NK-92 treated with Interleukin-12 subunit alpha and Interleukin-12 subunit beta, amount 100 ng/mL, for 24 hours (cell line): ENCODE results near the gene MAPKAPK2.

Experiments used
- DNase-seq: peaks from one replicate; lab custom pipeline; 2025; lab: John Stamatoyannopoulos, UW

The MAPKAPK2 gene

GRCh38 chr1:206661161-206661820 lies 23.4 kb upstream of the MAPKAPK2 start:
- DNase-seq = no peak

DNA sequence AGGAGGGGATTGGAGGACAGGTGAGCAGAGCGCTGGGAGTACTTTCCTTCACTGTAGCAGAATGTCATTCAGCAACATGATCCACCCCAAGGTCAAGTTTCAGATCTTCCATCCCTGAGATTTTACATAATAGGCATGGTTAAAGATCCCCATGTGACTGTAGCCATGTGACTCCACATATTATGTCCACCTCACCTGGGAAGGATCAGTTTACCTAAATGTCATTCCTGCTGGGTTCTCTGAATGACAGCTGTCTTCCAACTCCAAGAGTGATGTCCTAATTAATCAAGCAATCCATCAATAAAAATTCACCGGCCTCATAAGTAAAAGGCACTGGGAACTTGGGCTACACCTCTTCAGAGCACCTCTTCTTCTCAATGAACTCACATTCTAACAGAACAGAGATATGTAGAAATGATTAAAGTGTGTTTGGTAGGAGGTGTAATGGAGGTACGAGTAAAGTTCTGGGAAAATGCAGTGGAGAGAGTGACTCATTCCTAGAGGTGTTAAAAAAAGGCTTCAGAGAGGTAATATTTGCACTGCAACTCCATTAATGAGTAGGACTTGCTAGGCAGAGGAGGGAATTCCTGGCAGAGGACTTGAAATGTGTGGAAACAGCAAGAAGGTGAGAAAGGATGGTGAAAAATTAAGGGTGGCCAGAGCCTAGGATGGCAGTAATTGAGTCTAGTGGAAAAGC lies 22.2 kb upstream of the MAPKAPK2 start:
- no peak for DNase-seq

- DNase-seq = no peak
Measured at GRCh38 chr1:206663362-206663761, 21.3 kb upstream of the MAPKAPK2 start.

DNA sequence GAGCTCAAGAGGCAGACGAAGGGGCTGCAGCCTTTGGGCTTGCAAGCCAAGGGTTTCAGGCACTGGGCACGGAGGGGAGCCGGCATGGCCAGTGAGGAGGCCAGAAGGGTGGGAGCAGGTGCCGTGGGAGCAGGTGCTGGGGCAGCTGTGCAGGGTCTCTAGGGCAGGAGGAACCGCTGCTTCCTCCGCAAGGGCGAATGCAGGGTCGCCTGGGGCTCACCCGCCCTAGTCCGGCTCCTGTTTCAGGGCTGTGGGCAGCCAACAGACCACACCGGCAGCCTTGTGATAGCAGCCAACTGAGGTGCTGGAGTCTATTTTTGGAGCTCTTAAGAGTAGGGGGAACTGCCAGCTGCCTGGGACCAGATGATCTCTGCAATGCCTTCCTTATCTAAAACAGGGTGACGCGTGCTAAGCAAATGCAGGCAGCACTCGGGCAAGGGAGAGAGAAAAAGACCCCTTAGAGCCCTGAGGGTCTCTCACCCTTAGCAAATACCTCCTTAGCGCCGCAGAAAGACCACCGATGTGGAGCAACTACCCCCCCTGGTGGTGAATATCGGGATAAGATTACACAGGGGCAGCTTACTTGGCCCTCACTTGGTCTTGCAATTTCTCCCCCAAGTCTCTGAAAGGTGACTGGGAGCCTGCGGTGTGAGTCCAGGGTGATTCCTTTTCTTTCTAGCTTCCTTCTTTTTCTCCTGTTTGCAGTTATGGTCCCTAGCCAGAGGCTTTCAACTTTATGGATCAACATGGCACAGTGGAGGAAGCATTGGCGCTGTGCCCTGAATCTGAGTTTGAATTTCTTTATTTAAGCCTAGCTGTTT lies 20.7 kb upstream of the MAPKAPK2 start:
- peak; percentile 49 for DNase-seq

GRCh38 chr1:206664740-206665139 lies 20.0 kb upstream of the MAPKAPK2 start:
- no peak for DNase-seq

GRCh38 chr1:206666031-206666561 lies 18.6 kb upstream of the MAPKAPK2 start:
- no peak for DNase-seq

DNA sequence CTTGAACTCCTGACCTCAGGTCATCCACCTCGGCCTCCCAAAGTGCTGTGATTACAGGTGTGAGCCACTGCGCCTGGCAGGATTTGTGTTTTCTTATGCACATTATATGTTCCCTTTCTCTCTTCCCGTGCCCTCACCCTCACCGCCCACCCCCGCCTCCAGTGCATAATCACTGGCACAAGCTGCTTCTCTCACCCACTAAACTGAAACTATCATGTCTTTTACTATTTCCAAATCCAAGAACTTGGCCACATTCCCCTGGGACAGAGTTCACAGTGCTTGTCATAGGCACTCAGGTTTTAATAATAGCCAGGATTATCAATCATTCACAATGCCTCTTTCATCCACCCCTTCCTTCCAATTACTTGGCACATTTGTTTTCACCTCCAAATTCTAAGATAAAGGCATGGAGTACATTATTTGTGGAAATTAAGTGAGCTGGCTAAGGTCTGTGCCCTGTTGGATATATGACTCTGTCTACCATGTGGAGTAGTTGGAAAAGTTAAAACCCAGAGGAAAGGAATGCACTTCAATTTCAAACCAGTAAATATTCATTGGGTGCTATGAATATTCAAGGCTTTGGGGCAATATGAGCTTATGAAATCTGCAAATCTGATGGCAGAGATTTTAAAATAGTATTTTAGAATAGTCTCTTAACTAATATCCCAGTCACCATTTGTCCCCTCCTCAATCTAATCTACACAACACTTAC lies 17.6 kb upstream of the MAPKAPK2 start:
- DNase-seq = no peak

- DNase-seq = no peak
Measured at GRCh38 chr1:206668351-206668750, 16.4 kb upstream of the MAPKAPK2 start.

- DNase-seq = no peak
Measured at GRCh38 chr1:206668874-206669410, 15.8 kb upstream of the MAPKAPK2 start.

- DNase-seq = no peak
Measured at GRCh38 chr1:206672011-206672688, 12.6 kb upstream of the MAPKAPK2 start.

DNA sequence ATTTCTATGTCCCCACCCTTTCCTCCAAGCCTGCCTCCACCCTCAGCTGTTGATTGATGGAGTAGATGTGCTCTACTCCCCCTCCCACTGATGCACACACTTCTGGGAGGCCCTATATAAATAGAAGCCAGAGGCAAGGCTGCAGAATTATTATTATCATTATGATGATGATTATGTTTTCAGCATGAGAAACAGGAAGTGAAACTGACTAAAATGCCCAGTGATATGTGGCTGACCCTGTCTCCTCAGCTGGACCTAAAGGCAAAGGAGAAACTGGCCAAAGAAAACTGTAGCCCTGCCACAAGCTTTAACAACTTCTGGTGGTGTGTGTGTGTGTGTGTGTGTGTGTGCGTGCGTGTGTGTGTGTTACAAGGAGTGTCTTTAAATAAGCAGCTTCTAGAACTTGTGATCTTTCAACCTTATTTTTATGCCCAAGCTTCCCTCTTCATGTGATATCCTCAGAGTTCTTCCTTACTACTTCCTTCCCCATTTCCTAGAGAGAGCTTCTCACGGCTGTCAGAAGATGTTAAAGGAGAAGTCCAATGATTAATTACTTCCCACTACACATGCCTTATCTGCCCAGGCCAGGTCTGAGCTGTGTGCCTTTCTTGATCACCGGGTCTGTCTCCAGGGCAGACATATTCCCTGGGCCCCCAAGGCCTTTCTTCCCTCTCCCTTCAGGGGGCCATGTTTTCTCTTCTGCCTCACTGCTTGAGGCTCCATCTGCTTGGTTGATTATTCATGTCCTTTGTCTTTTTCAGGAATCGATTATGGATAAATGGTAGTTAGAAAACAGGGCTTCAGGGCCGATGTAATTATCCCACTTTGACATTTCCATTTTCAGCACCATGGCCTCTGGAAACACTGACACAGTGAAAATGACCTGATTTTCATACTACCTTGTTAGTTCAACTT lies 11.6 kb upstream of the MAPKAPK2 start:
- DNase-seq = no peak

- DNase-seq = no peak
Measured at GRCh38 chr1:206674236-206674635, 10.5 kb upstream of the MAPKAPK2 start.

DNA sequence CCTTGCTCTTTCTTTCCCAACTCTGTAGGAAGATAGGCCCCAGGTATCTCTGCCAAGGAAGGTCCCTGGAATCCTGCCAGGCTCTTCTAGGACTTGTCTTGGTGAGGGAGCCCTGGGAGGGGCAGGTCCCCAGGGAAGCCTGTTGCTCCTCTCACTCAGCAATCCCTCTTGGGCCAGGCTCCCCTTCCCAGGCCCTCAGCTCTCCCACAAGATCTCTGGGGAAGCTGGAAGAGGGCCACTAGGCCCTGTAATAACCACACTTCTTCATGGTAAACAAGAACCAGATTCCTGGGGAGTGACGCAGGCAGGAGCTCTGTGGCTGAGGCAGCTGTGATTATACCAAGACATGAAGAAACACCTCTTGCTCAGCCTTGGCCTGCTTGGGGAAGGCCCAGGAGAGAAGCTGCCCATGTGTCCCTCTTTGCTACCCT lies 9.9 kb upstream of the MAPKAPK2 start:
- no peak for DNase-seq

- DNase-seq = no peak
Measured at GRCh38 chr1:206676499-206676898, 8.2 kb upstream of the MAPKAPK2 start.

GRCh38 chr1:206678490-206678889 lies 6.2 kb upstream of the MAPKAPK2 start:
- no peak for DNase-seq

GRCh38 chr1:206679738-206680211 lies 4.9 kb upstream of the MAPKAPK2 start:
- no peak for DNase-seq

GRCh38 chr1:206680279-206680678 lies 4.4 kb upstream of the MAPKAPK2 start:
- no peak for DNase-seq

GRCh38 chr1:206681359-206681758 lies 3.3 kb upstream of the MAPKAPK2 start:
- DNase-seq = no peak

- DNase-seq = no peak
Measured at GRCh38 chr1:206682111-206682510, 2.6 kb upstream of the MAPKAPK2 start.

DNA sequence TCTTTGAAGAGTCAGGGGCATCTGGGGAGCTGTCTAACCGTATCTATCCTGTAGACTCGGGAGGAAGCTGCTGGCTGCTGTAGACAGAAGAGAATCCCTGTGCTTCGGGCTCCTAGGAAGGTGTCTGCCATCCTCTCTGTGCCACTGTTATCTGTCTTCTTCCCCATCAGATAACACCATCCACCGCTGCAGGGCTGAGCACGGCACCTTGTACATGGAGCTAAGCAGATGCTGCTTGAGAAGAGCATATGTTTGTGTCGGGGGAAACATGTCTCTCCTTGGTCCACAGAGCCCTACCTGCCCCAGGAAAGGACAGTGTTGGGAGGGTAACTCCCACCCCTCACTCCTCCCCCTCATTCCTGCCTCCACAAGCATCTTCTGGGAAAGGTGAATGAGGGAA lies 1.4 kb upstream of the MAPKAPK2 start:
- DNase-seq = no peak
